ENCODE data around the gene EPG5. TPM values are rescaled to one million over a fixed set of nuclear protein-coding genes. Genes with fewer than 3 reads are reported as not detected.
"Not testable (repeated sequence)": the region's sequence is repeated elsewhere in the genome, so short reads cannot be mapped to it uniquely, and the experiment has no call there.

The EPG5 gene, protein sequence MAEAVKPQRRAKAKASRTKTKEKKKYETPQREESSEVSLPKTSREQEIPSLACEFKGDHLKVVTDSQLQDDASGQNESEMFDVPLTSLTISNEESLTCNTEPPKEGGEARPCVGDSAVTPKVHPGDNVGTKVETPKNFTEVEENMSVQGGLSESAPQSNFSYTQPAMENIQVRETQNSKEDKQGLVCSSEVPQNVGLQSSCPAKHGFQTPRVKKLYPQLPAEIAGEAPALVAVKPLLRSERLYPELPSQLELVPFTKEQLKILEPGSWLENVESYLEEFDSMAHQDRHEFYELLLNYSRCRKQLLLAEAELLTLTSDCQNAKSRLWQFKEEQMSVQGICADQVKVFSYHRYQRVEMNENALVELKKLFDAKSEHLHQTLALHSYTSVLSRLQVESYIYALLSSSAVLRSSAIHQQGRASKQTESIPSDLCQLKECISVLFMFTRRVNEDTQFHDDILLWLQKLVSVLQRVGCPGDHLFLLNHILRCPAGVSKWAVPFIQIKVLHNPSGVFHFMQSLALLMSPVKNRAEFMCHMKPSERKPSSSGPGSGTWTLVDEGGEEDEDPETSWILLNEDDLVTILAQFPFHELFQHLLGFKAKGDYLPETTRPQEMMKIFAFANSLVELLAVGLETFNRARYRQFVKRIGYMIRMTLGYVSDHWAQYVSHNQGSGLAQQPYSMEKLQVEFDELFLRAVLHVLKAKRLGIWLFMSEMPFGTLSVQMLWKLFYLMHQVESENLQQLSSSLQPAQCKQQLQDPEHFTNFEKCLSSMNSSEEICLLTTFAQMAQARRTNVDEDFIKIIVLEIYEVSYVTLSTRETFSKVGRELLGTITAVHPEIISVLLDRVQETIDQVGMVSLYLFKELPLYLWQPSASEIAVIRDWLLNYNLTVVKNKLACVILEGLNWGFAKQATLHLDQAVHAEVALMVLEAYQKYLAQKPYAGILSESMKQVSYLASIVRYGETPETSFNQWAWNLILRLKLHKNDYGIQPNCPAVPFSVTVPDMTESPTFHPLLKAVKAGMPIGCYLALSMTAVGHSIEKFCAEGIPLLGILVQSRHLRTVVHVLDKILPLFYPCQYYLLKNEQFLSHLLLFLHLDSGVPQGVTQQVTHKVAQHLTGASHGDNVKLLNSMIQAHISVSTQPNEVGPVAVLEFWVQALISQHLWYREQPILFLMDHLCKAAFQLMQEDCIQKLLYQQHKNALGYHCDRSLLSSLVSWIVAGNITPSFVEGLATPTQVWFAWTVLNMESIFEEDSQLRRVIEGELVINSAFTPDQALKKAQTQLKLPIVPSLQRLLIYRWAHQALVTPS (N-terminal part only)
- 5.1 and 5.8 TPM in 2 replicates for total RNA-seq (2014; rRNA removed; shearing (Covaris generic))

- peak; percentile 92 for DNase-seq (ENCODE audit: low spot score)
Measured at GRCh38 chr18:45967007-45967706, at the start of gene EPG5. EPG5 (minus strand) TSS chr18:45967329; CDS start chr18:45967239, 90 bp downstream.

DNA sequence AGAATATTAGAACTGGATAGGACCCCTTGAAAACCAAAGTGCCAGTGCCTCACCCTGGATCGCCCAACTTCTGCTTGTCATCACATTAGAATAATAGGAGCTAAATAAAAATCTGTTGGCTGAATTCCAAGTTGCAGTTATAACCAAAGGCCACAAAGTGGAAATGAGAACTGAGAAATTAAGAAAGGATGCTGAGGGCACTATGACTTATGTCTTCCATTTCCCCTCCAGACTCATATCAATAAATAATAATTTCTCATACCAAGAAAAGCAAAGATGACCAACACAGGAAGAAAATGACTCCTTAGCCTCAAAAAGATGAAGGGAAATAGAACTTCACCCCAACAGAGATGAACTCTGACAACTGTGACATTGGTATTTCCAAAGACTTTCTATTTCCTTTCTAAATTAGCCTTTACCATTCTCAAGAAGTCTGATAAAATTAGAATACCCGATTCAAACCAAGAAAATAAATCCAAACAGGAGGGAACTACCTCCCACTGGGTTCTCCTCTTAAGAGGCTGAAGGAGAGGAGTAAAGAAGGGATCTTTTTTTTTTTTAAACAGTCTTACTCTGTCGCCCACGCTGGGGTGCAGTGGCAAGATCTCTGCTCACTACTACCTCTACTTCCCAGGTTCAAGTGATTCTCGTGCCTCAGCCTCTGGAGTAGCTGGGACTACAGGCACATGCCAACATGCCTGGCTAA is 46.5 kb upstream of the EPG5 start:
- DNase-seq (ENCODE audit: low spot score) = no peak

GRCh38 chr18:46010676-46011075 is 43.5 kb upstream of the EPG5 start:
- no peak for DNase-seq (ENCODE audit: low spot score)

GRCh38 chr18:46010050-46010449 is 42.9 kb upstream of the EPG5 start:
- no peak for DNase-seq (ENCODE audit: low spot score)

- no peak for DNase-seq (ENCODE audit: low spot score)
Measured at GRCh38 chr18:46009125-46009840, 42.2 kb upstream of the EPG5 start.

GRCh38 chr18:46008531-46008930 is 41.4 kb upstream of the EPG5 start:
- no peak for DNase-seq (ENCODE audit: low spot score)

DNA sequence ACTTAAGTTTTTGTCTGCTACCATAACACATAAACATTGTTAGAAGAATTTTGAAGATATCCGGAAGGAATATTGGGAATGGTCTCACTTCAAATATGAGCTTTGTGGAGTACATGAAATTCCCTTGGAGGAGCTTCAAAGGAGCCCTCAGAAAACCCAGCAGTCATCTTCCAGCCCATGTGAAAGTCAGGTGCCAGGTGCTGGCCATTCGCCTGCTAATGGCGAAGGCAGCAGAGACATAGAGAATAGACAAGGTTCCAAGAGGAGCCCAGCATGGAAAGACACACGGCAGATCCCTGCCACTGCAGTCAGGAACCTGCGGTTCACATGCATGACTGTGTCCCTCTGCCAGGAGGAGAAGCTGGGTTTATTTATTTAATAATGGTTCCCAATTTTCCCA is 40.0 kb upstream of the EPG5 start:
- DNase-seq (ENCODE audit: low spot score) = no peak

GRCh38 chr18:46002934-46003333 is 35.8 kb upstream of the EPG5 start:
- DNase-seq (ENCODE audit: low spot score) = no peak

DNA sequence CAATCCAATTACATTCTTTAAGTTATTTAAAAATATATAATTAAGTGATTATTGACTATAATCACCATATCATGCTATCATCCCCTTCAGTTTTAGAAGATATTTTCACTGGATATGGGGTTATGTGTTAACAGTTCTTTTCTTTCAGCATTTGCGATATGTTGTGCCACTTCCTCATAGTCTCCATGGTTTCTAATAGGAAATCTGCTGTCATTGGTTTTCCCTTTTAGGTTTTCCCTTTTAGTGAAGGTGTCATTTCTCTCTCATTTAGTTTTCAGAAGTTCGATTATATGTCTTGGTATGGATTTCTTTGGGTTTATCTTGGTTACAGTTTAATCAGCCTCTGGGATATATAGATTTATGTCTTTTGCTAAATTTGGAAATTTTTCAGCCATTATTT is 34.8 kb upstream of the EPG5 start:
- no peak for DNase-seq (ENCODE audit: low spot score)

GRCh38 chr18:46001074-46001473 is 33.9 kb upstream of the EPG5 start:
- DNase-seq (ENCODE audit: low spot score) = no peak

GRCh38 chr18:45999536-45999935 is 32.4 kb upstream of the EPG5 start:
- no peak for DNase-seq (ENCODE audit: low spot score)

- no peak for DNase-seq (ENCODE audit: low spot score)
Measured at GRCh38 chr18:45998244-45998643, 31.1 kb upstream of the EPG5 start.

DNA sequence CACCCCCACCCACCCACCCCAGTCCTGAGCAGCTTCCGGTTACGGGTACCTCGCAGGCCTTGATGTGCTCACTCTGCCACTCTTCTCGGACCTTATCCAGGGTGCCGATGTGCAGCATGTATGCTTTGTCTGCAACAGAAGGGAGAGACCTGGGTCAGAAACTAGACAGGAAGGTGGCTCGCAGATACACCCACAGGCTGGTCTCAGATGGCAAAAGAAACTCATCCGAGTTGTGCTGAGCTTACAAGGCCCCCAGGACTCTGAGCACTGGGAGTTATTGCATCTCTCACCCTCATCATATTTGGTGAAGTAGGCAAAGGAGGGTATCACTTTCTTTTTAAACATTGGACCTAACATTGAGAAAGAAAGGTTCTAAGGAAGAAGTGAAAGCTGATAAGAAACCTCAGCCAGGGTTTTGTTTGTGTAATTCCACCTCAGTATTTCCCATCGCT is 30.6 kb upstream of the EPG5 start:
- DNase-seq (ENCODE audit: low spot score) = no peak

DNA sequence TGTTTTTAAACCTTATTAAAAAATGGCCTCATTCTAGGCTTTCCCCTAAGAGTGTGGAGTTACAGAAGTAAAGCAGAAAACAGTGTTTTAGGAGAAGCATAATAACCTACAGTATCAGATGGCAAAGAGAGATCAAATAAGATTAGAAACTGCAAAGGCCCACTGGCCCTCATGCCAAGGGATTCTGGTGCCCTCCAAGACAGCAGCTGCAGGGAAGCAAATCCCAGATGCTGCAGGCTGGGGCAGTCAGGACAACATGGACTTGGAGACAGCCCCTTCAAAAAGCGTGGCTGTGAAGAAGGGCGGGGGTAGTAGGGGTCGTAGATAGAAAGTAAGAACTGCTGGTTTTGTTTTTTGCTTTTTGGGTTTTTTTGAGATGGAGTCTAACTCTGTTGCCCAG is 28.3 kb upstream of the EPG5 start:
- no peak for DNase-seq (ENCODE audit: low spot score)

- peak; percentile 43 for DNase-seq (ENCODE audit: low spot score)
Measured at GRCh38 chr18:45993438-45993837, 26.3 kb upstream of the EPG5 start.

GRCh38 chr18:45992527-45992926 is 25.4 kb upstream of the EPG5 start:
- not testable (repeated sequence) for DNase-seq (ENCODE audit: low spot score)

DNA sequence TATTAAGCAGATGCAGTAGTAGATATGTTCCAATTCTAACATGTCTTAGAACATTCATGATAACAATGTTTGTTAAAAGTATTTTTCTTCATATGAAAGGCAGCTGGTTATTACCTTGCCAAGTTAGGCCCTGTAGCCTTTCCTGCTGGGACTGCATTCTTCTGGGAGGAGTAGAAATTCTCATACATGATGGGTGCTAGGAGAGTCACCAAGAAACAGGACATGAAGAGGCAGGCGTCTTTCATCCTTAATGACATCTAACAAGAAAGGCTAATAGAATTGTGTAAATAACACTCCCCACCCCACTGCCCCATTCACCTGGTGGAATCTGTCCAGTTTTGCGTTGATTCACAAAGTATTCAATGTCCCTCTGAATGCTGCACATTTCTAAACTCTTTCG is 24.7 kb upstream of the EPG5 start:
- no peak for DNase-seq (ENCODE audit: low spot score)

DNA sequence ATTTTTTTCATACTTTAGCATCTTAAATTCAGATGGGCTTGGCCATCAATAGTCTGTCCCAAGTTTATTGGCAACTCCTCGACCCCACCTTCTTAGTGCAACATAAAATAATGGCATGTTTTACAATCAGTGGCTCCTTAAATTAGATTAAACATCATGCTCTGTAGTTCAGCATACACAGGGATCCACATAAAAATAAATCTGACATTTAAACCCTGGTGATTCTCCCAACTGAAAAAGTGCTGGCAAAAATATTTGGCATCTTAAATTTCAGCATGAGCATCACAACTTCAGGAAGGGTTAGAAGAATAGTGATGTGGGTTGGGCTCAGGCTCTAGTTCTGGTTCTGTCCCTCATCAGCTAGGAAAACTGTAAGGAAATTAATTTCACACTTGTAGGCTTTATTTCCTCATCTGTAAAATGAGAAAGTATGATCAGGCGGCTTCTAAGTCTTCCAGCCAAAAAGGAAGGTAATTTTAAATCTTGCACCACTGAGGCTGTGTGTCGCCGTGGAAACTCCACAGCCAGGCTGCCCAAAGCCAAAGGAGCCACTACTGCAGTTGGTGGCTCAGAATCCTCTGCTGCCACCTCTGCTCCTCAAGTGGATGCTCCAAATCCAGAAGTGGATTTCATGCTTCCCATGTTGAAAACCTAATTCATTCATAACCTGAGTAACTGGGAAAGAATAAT is 17.6 kb upstream of the EPG5 start:
- no peak for DNase-seq (ENCODE audit: low spot score)

GRCh38 chr18:45981821-45982220 is 14.7 kb upstream of the EPG5 start:
- DNase-seq (ENCODE audit: low spot score) = no peak

Measured in H4 (cell line).